ENCODE results near the gene PRICKLE1. TPM values are rescaled to one million over a fixed set of nuclear protein-coding genes. Genes with fewer than 3 reads are reported as not detected.

Gene PRICKLE1
- total RNA-seq, 2 experiments from 2014 or later = not detected

DNA sequence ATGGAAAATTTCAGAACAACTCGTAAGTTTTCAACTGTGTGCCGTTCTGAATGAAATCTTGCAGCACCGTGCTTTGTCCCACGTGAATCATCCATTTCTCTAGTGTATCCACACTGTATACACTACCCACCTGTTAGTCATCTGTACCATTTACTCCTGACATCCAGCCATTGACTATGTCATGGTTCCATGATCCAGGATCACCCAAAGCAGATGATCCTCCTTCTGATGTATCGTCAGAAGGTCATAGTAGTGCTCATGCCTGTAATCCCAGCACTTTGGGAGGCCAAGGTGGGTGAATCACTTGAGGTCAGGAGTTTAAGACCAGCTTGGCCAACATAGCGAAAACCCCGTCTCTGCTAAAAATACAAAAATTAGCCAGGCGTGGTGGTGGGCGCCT, 140.7 kb downstream of the PRICKLE1 start:
- DNase-seq (no peak), ATAC-seq (no peak)
- TF ChIP-seq, protein P1, sequence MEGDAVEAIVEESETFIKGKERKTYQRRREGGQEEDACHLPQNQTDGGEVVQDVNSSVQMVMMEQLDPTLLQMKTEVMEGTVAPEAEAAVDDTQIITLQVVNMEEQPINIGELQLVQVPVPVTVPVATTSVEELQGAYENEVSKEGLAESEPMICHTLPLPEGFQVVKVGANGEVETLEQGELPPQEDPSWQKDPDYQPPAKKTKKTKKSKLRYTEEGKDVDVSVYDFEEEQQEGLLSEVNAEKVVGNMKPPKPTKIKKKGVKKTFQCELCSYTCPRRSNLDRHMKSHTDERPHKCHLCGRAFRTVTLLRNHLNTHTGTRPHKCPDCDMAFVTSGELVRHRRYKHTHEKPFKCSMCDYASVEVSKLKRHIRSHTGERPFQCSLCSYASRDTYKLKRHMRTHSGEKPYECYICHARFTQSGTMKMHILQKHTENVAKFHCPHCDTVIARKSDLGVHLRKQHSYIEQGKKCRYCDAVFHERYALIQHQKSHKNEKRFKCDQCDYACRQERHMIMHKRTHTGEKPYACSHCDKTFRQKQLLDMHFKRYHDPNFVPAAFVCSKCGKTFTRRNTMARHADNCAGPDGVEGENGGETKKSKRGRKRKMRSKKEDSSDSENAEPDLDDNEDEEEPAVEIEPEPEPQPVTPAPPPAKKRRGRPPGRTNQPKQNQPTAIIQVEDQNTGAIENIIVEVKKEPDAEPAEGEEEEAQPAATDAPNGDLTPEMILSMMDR (IDR thresholded peaks at IDR 0.05) = no peak
- no peak overlapping the region for H3K27ac Mint-ChIP-seq
- ChIA-PET POLR2A (no interaction called here), CTCF (no interaction called here)
- H3K4me3 Mint-ChIP-seq = no peak overlapping the region
- no peaks in the 10 kb centered on the region for H3K27me3 Mint-ChIP-seq
- intact Hi-C loops (cut with micrococcal nuclease) = no loop called here
- no peaks in the 10 kb centered on the region for H3K4me1 Mint-ChIP-seq (ENCODE audit: low read depth)
- no peaks in the 10 kb centered on the region for H3K9me3 Mint-ChIP-seq
- H3K36me3 Mint-ChIP-seq (ENCODE audit: low read depth) = peaks cover 46% of the 10 kb centered on the region

DNA sequence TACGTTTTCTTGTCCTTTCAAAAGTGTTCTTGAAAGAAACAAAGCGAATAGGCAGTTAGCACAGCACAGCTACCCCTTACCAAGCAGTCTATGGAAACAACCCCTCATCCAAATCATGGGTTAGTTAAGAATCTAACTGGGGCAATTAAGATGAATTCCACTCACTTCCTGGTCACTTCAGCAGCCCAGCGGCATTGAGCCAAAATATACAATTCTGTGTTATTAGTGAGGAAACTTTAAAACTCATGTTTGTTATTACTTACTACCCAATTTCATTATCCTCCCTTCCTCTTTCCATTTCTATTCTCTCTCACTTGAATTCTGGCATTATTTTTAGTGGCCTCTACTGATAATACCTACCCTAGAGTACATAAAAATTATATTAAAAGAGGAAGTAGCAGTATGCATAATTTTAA, 142.2 kb downstream of the PRICKLE1 start:
- POLR2A ChIA-PET = no interaction called here
- Mint-ChIP-seq H3K4me1 (ENCODE audit: low read depth) (no peaks in the 10 kb centered on the region), H3K27ac (no peak overlapping the region), H3K27me3 (no peaks in the 10 kb centered on the region), H3K36me3 (ENCODE audit: low read depth) (peaks cover 60% of the 10 kb centered on the region), H3K9me3 (peaks cover 9% of the 10 kb centered on the region), H3K4me3 (no peak overlapping the region)
- DNase-seq = no peak
- intact Hi-C loops (cut with micrococcal nuclease) = no loop called here
- no peak for ATAC-seq
- TF ChIP-seq, protein P1 (IDR thresholded peaks at IDR 0.05) = no peak
- CTCF ChIA-PET = no interaction called here

DNA sequence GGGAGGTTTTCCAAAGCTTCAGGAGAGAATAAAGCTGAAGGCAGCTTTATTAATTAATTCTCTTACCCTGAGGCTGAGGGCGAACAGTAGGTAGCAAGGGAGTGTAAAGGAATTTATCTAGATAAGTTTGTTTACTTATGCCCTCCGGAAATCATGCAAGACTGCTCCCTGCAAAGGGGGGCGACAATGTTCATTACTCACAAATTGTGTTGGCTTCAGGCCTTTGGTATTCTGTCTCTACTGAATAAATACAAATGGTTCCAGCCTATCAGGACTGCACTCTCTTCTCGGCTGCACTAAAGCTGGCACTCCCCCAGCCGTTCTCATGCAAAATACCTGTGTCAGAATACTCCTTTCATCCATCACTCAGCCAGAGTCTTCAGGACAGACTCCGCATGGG, 142.8 kb downstream of the PRICKLE1 start:
- Mint-ChIP-seq H3K27ac (no peak overlapping the region), H3K36me3 (ENCODE audit: low read depth) (peaks cover 66% of the 10 kb centered on the region)
- TF ChIP-seq, protein P1 (IDR thresholded peaks at IDR 0.05) = no peak

DNA sequence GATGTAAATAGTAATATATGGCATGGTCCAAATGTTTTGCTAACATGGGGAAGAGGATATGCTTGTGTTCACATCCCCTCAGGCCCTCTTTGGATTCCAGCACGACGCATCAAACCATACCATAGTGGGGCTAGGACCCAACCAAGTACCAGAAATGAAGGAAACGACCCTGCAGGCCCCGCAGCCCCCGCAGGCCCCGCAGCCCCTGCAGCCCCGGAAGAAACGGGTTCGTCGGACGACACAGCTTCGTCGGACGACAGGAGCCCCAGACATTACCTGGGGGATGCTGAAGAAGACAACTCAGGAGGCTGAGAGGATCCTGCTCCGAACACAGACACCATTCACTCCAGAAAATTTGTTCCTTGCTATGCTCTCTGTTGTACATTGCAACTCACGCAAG, 143.7 kb downstream of the PRICKLE1 start:
- Mint-ChIP-seq H3K9me3 (peaks cover 10% of the 10 kb centered on the region), H3K4me3 (no peak overlapping the region), H3K36me3 (ENCODE audit: low read depth) (peaks cover 70% of the 10 kb centered on the region), H3K4me1 (ENCODE audit: low read depth) (no peaks in the 10 kb centered on the region), H3K27me3 (no peaks in the 10 kb centered on the region), H3K27ac (no peak overlapping the region)
- ChIA-PET POLR2A (interaction anchor here (0.6 kb wide), 1 partner anchor 671 kb away, joined by 3 read pairs; no protein-coding TSS in a partner anchor), CTCF (no interaction called here)
- intact Hi-C loops (cut with micrococcal nuclease) = no loop called here
- DNase-seq = no peak
- TF ChIP-seq, protein P1 (IDR thresholded peaks at IDR 0.05) = no peak
- no peak for ATAC-seq

More for the DNA sequence above, 142.8 kb downstream of the PRICKLE1 start:
- DNase-seq = no peak
- Mint-ChIP-seq H3K4me1 (ENCODE audit: low read depth) (no peaks in the 10 kb centered on the region), H3K27me3 (no peaks in the 10 kb centered on the region), H3K9me3 (peaks cover 9% of the 10 kb centered on the region), H3K4me3 (no peak overlapping the region)
- ChIA-PET CTCF (no interaction called here), POLR2A (no interaction called here)
- no peak for ATAC-seq
- intact Hi-C loops (cut with micrococcal nuclease) = no loop called here

DNA sequence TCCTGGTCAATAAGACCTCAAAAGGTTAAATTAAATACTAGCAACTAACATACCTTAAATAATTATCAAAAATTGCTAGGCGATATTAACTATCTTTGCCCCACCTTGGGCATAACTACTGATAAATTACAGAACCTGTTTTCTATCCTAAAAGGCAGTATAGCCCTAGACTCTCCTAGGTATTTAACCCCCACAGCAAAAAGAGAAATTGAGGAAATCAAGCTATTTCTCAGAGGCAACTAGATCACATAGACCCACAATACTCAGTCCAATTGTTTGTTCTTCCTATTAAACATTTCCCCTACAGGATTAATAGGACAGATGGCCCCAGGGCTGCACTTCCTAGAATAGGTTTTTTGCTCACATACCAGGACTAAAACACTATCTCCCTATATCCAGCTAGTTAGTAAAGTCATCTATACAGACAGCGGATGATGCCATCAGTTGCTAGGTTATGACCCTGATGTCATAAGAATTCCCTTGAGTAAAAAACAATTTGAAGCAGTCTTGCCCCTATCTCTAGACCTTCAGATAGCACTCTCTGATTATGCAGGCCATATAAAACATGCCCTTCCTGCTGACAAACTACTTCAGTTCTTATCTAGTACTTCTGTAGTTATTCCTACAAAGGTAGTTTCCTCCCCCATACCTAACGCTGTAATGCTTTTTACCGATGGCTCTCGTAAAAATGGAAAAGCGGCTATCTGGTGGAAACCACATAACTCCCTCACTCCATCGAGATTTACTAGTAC, 145.2 kb downstream of the PRICKLE1 start:
- intact Hi-C loops (cut with micrococcal nuclease) = no loop called here
- Mint-ChIP-seq H3K27me3 (no peaks in the 10 kb centered on the region), H3K4me1 (ENCODE audit: low read depth) (no peaks in the 10 kb centered on the region), H3K9me3 (peaks cover 10% of the 10 kb centered on the region), H3K36me3 (ENCODE audit: low read depth) (peaks cover 77% of the 10 kb centered on the region), H3K27ac (no peak overlapping the region), H3K4me3 (no peak overlapping the region)
- TF ChIP-seq, protein P1 (IDR thresholded peaks at IDR 0.05) = no peak
- no peak for ATAC-seq
- ChIA-PET CTCF (no interaction called here), POLR2A (no interaction called here)
- no peak for DNase-seq
